ENCODE results near the gene SH3BGR. TPM values are rescaled to one million over a fixed set of nuclear protein-coding genes. Genes with fewer than 3 reads are reported as not detected.
"Not testable (repeated sequence)": the region's sequence is repeated elsewhere in the genome, so short reads cannot be mapped to it uniquely, and the experiment has no call there.

Gene SH3BGR
- total RNA-seq, result 10 to 100 TPM; 17.0 to 35.7 TPM
- polyA plus RNA-seq, result 10 to 100 TPM; 43.9 to 72.2 TPM
- long read RNA-seq, donor 1, transcript SH3BGR-201 (7 exons, 1,251 nt), result major isoform, 26 of 32 reads
- long read RNA-seq, donor 1, partial matches to known transcripts, result 1 of 32 reads
- long read RNA-seq, donor 1, other reads (novel, unspliced or antisense), result 3 of 32 reads
- long read RNA-seq, donor 2, partial matches to known transcripts, result 1 of 6 reads
- long read RNA-seq, donor 2, other reads (novel, unspliced or antisense), result 2 of 6 reads

- DNase-seq, result peak; percentile 78 to 85
- ATAC-seq (ENCODE audit: low FRiP score), result peak; percentile 83
- Histone ChIP-seq H3K36me3 (ENCODE audit: control insufficient read depth in 1 of 2, insufficient read depth in 2 of 2, low read length in 1 of 2) (no peaks in the 10 kb centered on the region), H3K27me3 (ENCODE audit: control insufficient read depth in 1 of 2, insufficient read depth in 2 of 2, low read length in 1 of 2) (no peaks in the 10 kb centered on the region), H3K4me3 (ENCODE audit: low read length in 2 of 2) (peak within 1 kb of the TSS; percentile 10 to 62), H3K4me1 (ENCODE audit: control insufficient read depth in 1 of 2, insufficient read depth in 2 of 2, low read length in 2 of 2) (no peaks in the 10 kb centered on the region), H3K27ac (ENCODE audit: low read depth in 1 of 2, low read length in 2 of 2) (peak within 1 kb of the TSS; percentile 39 to 79), H3K9me3 (ENCODE audit: control insufficient read depth, low read length) (no peaks in the 10 kb centered on the region)
- 22 to 30% methylated on average over 15 of the region's 15 CpGs for WGBS, 2 donors
- intact Hi-C loops (cut with DNase I), result no loop called here
These were observed at the start of gene SH3BGR for GRCh38 chr21:39451332-39452206. Gene SH3BGR (plus strand): TSS chr21:39451970. CDS start chr21:39452097, 127 bp downstream.

DNA sequence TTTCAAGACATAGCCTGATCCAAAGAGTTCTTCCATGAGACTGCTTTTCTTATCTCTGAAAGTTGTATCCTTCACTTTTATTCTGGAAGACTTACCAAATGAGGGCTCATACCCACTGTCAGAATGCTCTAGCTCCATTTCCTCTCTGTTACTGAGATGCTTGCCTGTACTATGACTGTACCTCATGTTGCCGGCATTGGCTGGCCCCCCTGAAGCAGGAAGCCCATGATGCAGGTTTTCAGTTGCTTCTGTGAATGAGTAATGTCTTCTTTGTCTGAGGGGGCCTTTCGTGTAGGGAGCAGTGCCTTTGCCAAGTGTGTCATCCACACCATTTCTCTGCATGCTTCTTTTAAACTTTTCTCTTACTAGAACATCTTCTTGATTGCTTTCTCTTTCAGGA lies 45.7 kb upstream of the SH3BGR start:
- Histone ChIP-seq H3K27me3 (ENCODE audit: control insufficient read depth in 1 of 2, insufficient read depth in 2 of 2, low read length in 1 of 2) (no peaks in the 10 kb centered on the region), H3K4me1 (ENCODE audit: control insufficient read depth in 1 of 2, insufficient read depth in 2 of 2, low read length in 2 of 2) (no peaks in the 10 kb centered on the region), H3K27ac (ENCODE audit: low read depth in 1 of 2, low read length in 2 of 2) (no peak overlapping the region), H3K36me3 (ENCODE audit: control insufficient read depth in 1 of 2, insufficient read depth in 2 of 2, low read length in 1 of 2) (peaks cover 0 to 3% of the 10 kb centered on the region in 2 donors), H3K4me3 (ENCODE audit: low read length in 2 of 2) (no peak overlapping the region), H3K9me3 (ENCODE audit: control insufficient read depth, low read length) (no peaks in the 10 kb centered on the region)
- ATAC-seq (ENCODE audit: low FRiP score) (no peak), DNase-seq (no peak)
- intact Hi-C loops (cut with DNase I), result no loop called here
- 94 to 98% methylated on average over 2 of the region's 2 CpGs for WGBS, 2 donors

DNA sequence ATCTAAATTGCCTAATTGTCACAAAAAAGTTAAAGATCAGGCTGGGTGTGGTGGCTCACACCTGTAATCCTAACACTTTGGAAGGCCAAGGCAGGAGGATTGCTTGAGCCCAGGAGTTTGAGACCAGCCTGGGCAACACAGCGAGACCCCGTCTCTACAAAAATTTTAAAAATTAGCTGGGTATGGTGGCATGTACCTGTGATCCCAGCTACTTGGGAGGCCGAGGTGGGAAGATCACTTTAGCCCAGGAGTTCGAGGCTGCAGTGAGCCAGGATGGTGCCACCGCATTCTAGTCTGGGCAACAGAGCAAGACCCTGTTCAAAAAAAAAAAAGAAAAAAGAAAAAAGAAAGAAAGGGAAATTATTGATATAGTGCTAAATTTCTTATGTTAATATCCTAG lies 32.6 kb upstream of the SH3BGR start:
- H3K4me1 ChIP-seq (ENCODE audit: control insufficient read depth in 1 of 2, insufficient read depth in 2 of 2, low read length in 2 of 2); H3K9me3 ChIP-seq (ENCODE audit: control insufficient read depth, low read length); ATAC-seq (ENCODE audit: low FRiP score); H3K27ac ChIP-seq (ENCODE audit: low read depth in 1 of 2, low read length in 2 of 2); H3K4me3 ChIP-seq (ENCODE audit: low read length in 2 of 2); intact Hi-C loops (cut with DNase I); H3K27me3 ChIP-seq (ENCODE audit: control insufficient read depth in 1 of 2, insufficient read depth in 2 of 2, low read length in 1 of 2); H3K36me3 ChIP-seq (ENCODE audit: control insufficient read depth in 1 of 2, insufficient read depth in 2 of 2, low read length in 1 of 2); DNase-seq: not testable (repeated sequence)
- WGBS, 2 donors, result 98 to 100% methylated on average over 5 of the region's 5 CpGs

- DNase-seq, result no peak
- Histone ChIP-seq H3K9me3 (ENCODE audit: control insufficient read depth, low read length) (no peaks in the 10 kb centered on the region), H3K4me3 (ENCODE audit: low read length in 2 of 2) (no peak overlapping the region), H3K27me3 (ENCODE audit: control insufficient read depth in 1 of 2, insufficient read depth in 2 of 2, low read length in 1 of 2) (no peaks in the 10 kb centered on the region), H3K27ac (ENCODE audit: low read depth in 1 of 2, low read length in 2 of 2) (no peak overlapping the region), H3K4me1 (ENCODE audit: control insufficient read depth in 1 of 2, insufficient read depth in 2 of 2, low read length in 2 of 2) (no peaks in the 10 kb centered on the region), H3K36me3 (ENCODE audit: control insufficient read depth in 1 of 2, insufficient read depth in 2 of 2, low read length in 1 of 2) (no peaks in the 10 kb centered on the region)
- intact Hi-C loops (cut with DNase I), result no loop called here
- 76 to 78% methylated on average over 5 of the region's 5 CpGs for WGBS, 2 donors
- no peak for ATAC-seq (ENCODE audit: low FRiP score)
These were observed 29.1 kb upstream of the SH3BGR start for GRCh38 chr21:39422527-39423241.

- Histone ChIP-seq H3K4me3 (ENCODE audit: low read length in 2 of 2) (no peak overlapping the region), H3K36me3 (ENCODE audit: control insufficient read depth in 1 of 2, insufficient read depth in 2 of 2, low read length in 1 of 2) (no peaks in the 10 kb centered on the region), H3K27me3 (ENCODE audit: control insufficient read depth in 1 of 2, insufficient read depth in 2 of 2, low read length in 1 of 2) (no peaks in the 10 kb centered on the region), H3K27ac (ENCODE audit: low read depth in 1 of 2, low read length in 2 of 2) (no peak overlapping the region), H3K9me3 (ENCODE audit: control insufficient read depth, low read length) (no peaks in the 10 kb centered on the region), H3K4me1 (ENCODE audit: control insufficient read depth in 1 of 2, insufficient read depth in 2 of 2, low read length in 2 of 2) (no peaks in the 10 kb centered on the region)
- DNase-seq (no peak), ATAC-seq (ENCODE audit: low FRiP score) (no peak)
- WGBS, 2 donors, result 76 to 98% methylated on average over 2 of the region's 2 CpGs
- intact Hi-C loops (cut with DNase I), result no loop called here
These were observed 22.3 kb upstream of the SH3BGR start for GRCh38 chr21:39429445-39429844.

- ATAC-seq (ENCODE audit: low FRiP score) (no peak), DNase-seq (no peak)
- Histone ChIP-seq H3K9me3 (ENCODE audit: control insufficient read depth, low read length) (no peaks in the 10 kb centered on the region), H3K27ac (ENCODE audit: low read depth in 1 of 2, low read length in 2 of 2) (no peak overlapping the region), H3K36me3 (ENCODE audit: control insufficient read depth in 1 of 2, insufficient read depth in 2 of 2, low read length in 1 of 2) (no peaks in the 10 kb centered on the region), H3K4me1 (ENCODE audit: control insufficient read depth in 1 of 2, insufficient read depth in 2 of 2, low read length in 2 of 2) (no peaks in the 10 kb centered on the region), H3K4me3 (ENCODE audit: low read length in 2 of 2) (no peak overlapping the region), H3K27me3 (ENCODE audit: control insufficient read depth in 1 of 2, insufficient read depth in 2 of 2, low read length in 1 of 2) (no peaks in the 10 kb centered on the region)
- WGBS, 2 donors, result 69 to 81% methylated on average over 3 of the region's 3 CpGs
- intact Hi-C loops (cut with DNase I), result no loop called here
These were observed 21.8 kb upstream of the SH3BGR start for GRCh38 chr21:39430016-39430415.

DNA sequence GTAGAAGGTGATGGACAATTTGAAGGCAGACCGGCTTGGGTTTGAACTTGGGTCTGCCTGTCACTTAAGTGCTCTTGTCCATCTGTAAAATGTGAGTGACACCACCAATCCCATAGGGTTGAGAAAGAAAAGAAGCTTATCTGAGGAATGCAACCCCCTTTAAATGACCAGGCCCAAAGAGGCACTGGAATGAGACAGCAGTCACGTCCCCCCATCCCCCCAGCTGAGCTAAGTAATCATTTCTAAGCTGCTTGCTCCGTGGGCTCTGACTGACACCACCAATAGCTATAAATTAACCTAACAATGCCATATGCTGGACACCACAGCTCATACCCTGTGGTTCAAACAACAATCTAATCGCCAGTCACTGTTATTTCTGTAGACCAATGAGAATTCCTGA lies 21.3 kb upstream of the SH3BGR start:
- DNase-seq (no peak), ATAC-seq (ENCODE audit: low FRiP score) (no peak)
- intact Hi-C loops (cut with DNase I), result no loop called here
- Histone ChIP-seq H3K9me3 (ENCODE audit: control insufficient read depth, low read length) (no peaks in the 10 kb centered on the region), H3K4me3 (ENCODE audit: low read length in 2 of 2) (no peak overlapping the region), H3K27me3 (ENCODE audit: control insufficient read depth in 1 of 2, insufficient read depth in 2 of 2, low read length in 1 of 2) (no peaks in the 10 kb centered on the region), H3K27ac (ENCODE audit: low read depth in 1 of 2, low read length in 2 of 2) (no peak overlapping the region), H3K4me1 (ENCODE audit: control insufficient read depth in 1 of 2, insufficient read depth in 2 of 2, low read length in 2 of 2) (no peaks in the 10 kb centered on the region), H3K36me3 (ENCODE audit: control insufficient read depth in 1 of 2, insufficient read depth in 2 of 2, low read length in 1 of 2) (no peaks in the 10 kb centered on the region)
- WGBS, 2 donors, result 44 to 50% methylated on average over 4 of the region's 4 CpGs

DNA sequence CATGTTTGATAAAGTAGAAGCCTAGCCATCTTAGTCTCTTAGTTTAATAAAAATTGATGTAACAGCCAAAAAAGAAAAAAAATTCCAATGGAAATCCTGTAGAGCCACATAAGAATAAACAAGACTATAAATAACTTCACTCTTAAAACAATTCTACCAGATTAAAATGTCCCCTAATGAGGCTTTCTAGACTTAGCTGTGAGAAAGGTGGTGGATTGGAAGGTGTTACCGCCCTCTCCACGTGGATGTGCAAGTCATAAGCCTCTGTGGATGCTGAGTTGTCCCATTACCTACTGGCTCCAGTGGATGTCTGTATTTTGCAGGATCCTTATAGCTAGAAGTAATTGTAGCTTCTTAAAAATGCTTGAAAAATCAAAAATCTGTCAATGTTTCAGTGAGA lies 20.8 kb upstream of the SH3BGR start:
- intact Hi-C loops (cut with DNase I), result no loop called here
- ATAC-seq (ENCODE audit: low FRiP score) (no peak), DNase-seq (no peak)
- Histone ChIP-seq H3K4me1 (ENCODE audit: control insufficient read depth in 1 of 2, insufficient read depth in 2 of 2, low read length in 2 of 2) (no peaks in the 10 kb centered on the region), H3K36me3 (ENCODE audit: control insufficient read depth in 1 of 2, insufficient read depth in 2 of 2, low read length in 1 of 2) (no peaks in the 10 kb centered on the region), H3K9me3 (ENCODE audit: control insufficient read depth, low read length) (no peaks in the 10 kb centered on the region), H3K27me3 (ENCODE audit: control insufficient read depth in 1 of 2, insufficient read depth in 2 of 2, low read length in 1 of 2) (no peaks in the 10 kb centered on the region), H3K4me3 (ENCODE audit: low read length in 2 of 2) (no peak overlapping the region), H3K27ac (ENCODE audit: low read depth in 1 of 2, low read length in 2 of 2) (no peak overlapping the region)
- WGBS, 2 donors, result 76 to 84% methylated on average over 2 of the region's 2 CpGs

Measured in aorta (tissue), 5 donors.